GM06990 (cell line): ENCODE results near the gene SV2B.
A peak's percentile ranks its signal among the peaks of the same experiment; 100 is the strongest.

Source experiments
- DNase-seq: peaks from one replicate; pipeline ENCODE4 v3.0.0-alpha.2; 2011; ENCODE audit not compliant: insufficient read length; ENCODE audit errors: extremely low read depth
- H3K27me3 ChIP-seq: replicated peaks from 2 replicates; pipeline ENCODE4 v1.6.0; 2011; ENCODE audit warnings: low read length; ENCODE audit not compliant: control insufficient read depth, insufficient read depth
- H3K36me3 ChIP-seq: 2 replicates; pipeline ENCODE4 v1.5.1; 2011; ENCODE audit warnings: low read length; ENCODE audit not compliant: control insufficient read depth, insufficient read depth
- H3K4me3 ChIP-seq: replicated peaks from 2 replicates; pipeline ENCODE4 v1.5.1; 2011; ENCODE audit warnings: low read depth, mild to moderate bottlenecking, control low read depth, low read length
- TF ChIP-seq, protein P1 (sequence below): IDR thresholded peaks from 2 replicates; pipeline ENCODE4 v1.5.1; 2011; ENCODE audit warnings: low read length, control low read depth, mild to moderate bottlenecking, inconsistent platforms; ENCODE audit not compliant: insufficient read depth, poor library complexity, severe bottlenecking

SV2B gene

DNA sequence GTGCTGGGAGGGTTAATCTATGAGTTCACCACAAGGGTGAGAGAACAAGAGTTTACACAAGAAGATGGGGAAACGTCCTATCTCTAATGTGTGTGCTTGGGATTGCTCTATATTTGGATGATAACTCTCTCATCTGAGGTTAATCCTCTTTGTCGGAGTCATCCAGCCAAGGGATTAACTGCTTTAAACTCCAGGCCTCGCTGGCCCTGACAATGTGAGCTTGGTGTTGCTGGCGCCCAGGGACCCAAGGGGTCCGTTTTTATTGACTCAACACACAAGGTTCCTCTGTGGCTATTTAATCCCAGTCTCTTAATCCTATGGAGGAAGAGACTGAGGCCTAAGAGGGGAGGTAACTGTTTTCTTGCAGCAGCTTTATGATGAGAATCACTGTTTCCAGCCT is 14.2 kb downstream of the SV2B start:
- TF ChIP-seq, protein P1, sequence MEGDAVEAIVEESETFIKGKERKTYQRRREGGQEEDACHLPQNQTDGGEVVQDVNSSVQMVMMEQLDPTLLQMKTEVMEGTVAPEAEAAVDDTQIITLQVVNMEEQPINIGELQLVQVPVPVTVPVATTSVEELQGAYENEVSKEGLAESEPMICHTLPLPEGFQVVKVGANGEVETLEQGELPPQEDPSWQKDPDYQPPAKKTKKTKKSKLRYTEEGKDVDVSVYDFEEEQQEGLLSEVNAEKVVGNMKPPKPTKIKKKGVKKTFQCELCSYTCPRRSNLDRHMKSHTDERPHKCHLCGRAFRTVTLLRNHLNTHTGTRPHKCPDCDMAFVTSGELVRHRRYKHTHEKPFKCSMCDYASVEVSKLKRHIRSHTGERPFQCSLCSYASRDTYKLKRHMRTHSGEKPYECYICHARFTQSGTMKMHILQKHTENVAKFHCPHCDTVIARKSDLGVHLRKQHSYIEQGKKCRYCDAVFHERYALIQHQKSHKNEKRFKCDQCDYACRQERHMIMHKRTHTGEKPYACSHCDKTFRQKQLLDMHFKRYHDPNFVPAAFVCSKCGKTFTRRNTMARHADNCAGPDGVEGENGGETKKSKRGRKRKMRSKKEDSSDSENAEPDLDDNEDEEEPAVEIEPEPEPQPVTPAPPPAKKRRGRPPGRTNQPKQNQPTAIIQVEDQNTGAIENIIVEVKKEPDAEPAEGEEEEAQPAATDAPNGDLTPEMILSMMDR, result no peak
- Histone ChIP-seq H3K36me3 (no peaks in the 10 kb centered on the region), H3K4me3 (no peak overlapping the region), H3K27me3 (no peaks in the 10 kb centered on the region)
- DNase-seq, result no peak

DNA sequence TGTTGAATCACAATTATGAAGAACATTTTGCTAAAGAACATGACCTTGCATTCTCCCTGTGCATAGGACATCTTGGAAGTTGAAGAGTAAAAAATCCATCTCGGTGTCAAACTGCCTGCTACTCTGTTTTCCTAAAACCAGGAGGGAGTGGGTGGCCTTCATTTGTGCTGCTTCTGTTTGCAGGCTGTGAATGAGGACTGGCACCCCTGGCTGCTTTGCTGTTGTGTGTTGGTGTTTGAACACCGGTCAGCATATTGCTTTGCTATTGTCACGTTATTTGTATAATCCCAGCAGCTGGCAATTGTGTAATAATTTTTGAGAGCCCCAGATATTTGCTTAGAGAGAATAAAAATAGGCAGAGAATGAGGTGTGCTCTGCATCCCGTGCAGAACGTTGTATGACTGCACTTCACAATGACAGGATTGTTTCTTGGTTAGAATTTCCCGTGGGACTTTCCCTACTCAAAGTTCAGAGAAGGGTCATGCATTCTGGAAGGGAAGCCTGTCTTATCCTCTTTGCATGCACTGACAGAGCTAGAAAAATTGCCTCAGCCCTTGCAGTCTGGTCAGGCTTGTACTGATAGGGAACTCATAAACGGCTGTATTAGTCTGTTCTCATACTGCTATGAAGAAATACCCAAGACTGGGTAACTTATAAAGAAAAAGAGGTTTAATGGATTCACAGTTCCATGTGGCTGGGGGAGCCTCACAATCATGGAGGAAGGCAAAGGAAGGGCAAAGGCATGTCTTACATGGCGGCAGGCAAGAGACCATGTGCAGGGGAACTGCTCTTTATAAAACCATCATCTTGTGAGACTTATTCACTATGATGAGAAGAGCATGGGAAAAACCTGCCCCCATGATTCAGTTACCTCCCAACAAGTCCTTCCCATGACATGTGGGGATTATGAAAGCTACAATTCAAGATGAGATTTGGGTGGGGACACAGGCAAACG is 16.3 kb downstream of the SV2B start:
- H3K36me3 ChIP-seq, result no peaks in the 10 kb centered on the region
- peak; percentile 68 for DNase-seq
- no peaks in the 10 kb centered on the region for H3K27me3 ChIP-seq
- no peak overlapping the region for H3K4me3 ChIP-seq
- TF ChIP-seq, protein P1, result no peak

DNA sequence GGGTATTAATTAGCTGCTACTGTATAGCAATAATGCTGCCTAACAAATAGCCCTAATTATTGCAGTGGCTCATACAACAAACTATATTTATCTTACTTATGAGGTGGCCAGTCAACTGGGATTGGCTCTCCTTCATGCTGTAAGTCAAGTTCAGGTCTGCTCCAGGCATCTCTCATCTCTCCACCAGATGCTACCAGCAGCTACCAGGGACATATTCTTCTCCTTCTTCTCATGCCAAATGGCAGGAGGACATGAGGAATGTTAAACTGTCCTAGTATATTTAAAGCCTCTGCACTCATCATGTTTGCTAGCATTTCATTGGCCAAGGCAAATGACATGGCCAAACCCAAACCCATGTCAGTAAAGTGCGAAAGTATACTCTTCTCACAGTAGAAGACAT is 17.3 kb downstream of the SV2B start:
- no peaks in the 10 kb centered on the region for H3K36me3 ChIP-seq
- no peaks in the 10 kb centered on the region for H3K27me3 ChIP-seq
- H3K4me3 ChIP-seq, result no peak overlapping the region
- DNase-seq, result no peak
- TF ChIP-seq, protein P1, result no peak

DNA sequence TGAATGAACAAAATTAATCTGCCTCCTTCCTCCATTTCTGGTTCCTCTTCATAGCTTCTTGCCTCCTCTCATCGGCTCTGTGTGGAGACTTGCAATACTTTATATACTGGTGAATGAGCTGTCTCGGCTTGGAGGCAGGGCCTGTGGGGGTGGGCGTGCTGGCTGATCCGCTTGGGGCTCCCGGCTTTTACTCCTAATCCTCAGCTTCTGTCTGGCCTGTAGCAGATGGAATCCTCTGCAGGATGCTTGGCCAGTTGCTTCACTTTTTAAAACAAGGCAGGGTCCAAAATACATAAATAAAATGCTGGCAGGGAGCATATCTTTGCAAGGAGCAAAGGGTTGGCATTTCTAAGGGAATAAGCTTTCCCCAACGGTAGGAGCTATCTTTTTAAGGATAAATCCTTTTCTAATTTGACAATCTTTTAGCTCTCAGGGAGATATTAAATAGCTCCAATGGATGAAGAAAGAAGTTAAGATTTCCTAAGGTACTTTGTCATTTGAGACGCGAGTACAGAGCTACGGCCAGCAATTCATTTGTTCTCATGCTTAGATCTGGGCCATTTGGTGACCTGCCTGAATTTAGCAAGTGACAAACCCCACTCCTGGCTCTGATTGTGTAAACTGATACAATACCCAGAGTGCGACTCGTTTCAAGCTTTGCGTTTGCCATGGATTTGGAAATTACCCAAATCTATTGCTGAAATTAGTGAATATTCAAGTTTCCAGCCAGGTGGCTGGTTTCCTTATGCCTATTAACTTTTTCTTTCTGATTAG is 18.9 kb downstream of the SV2B start:
- Histone ChIP-seq H3K4me3 (no peak overlapping the region), H3K36me3 (no peaks in the 10 kb centered on the region), H3K27me3 (no peaks in the 10 kb centered on the region)
- no peak for DNase-seq
- TF ChIP-seq, protein P1, result no peak

DNA sequence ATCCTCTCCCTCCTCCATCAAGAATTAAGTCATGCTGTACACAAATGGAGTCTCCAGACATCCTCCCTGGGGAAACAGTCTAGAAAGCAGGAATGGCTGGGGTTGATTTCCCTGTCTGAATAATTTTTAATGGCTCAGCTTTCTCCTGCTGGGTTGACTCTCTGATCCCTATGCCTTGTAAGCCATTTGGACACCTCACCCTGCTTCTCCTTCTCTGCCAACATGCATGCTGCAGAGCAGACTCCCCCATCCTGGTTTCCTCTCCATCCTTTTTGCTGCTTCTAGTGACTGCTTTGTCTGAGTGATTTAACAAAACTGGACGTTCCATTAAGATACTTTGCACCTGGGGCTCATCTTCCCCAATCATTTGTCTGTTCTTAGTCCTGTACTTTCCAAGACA is 22.2 kb downstream of the SV2B start:
- no peak overlapping the region for H3K4me3 ChIP-seq
- TF ChIP-seq, protein P1, result no peak
- DNase-seq, result no peak
- no peaks in the 10 kb centered on the region for H3K27me3 ChIP-seq
- H3K36me3 ChIP-seq, result no peaks in the 10 kb centered on the region
